Natural killer cell (primary cell): ENCODE measurements around the gene BCAS1. TPM values are rescaled to one million over a fixed set of nuclear protein-coding genes. Genes with fewer than 3 reads are reported as not detected.
"Not testable (repeated sequence)": the region's sequence is repeated elsewhere in the genome, so short reads cannot be mapped to it uniquely, and the experiment has no call there.

Experiments
- ATAC-seq, 3 donors: fragments of 150-1000 bp in 2 of 3; fragments of 200-7000 bp in 1 of 3; cut with Tn5 transposase; 1 replicate in 1 of 3; 2 replicates in 2 of 3; pipeline ENCODE4 v1.10.0; 2021; ENCODE audit warnings: mild to moderate bottlenecking in 2 of 3, moderate library complexity in 2 of 3
- DNase-seq, 2 donors: peaks; one replicate each; pipeline versions ENCODE4 v3.0.0 to v3.0.0-alpha.2; 2013 to 2021; ENCODE audit warnings: mixed read lengths in 1 of 2
- H3K27ac ChIP-seq: one replicate; pipeline ENCODE4 v1.5.1; 2013; ENCODE audit warnings: mild to moderate bottlenecking, low read length
- H3K27me3 ChIP-seq: one replicate; pipeline ENCODE4 v1.6.1; 2013; ENCODE audit warnings: low read length; ENCODE audit not compliant: control insufficient read depth, insufficient read depth
- H3K36me3 ChIP-seq: one replicate; pipeline ENCODE4 v1.6.1; 2013; ENCODE audit warnings: low read length; ENCODE audit not compliant: control insufficient read depth, insufficient read depth
- H3K4me1 ChIP-seq: one replicate; pipeline ENCODE4 v1.6.1; 2013; ENCODE audit warnings: low read length; ENCODE audit not compliant: control insufficient read depth, insufficient read depth
- H3K4me3 ChIP-seq: one replicate; pipeline ENCODE4 v1.5.1; 2013; ENCODE audit warnings: low read length
- H3K9me3 ChIP-seq: one replicate; pipeline ENCODE4 v1.6.1; 2013; ENCODE audit warnings: low read length; ENCODE audit not compliant: control insufficient read depth, insufficient read depth
- H3K27ac Mint-ChIP-seq, 2 donors: one replicate each; pipeline ENCODE4 v1.8.0; 2022; ENCODE audit warnings: mild to moderate bottlenecking in 2 of 2, mixed read lengths in 2 of 2, moderate library complexity in 1 of 2
- H3K27me3 Mint-ChIP-seq, 2 donors: one replicate each; pipeline ENCODE4 v1.8.0; 2022; ENCODE audit warnings: low read depth in 2 of 2, mixed read lengths in 2 of 2
- H3K36me3 Mint-ChIP-seq: one replicate; pipeline ENCODE4 v1.8.0; 2022; ENCODE audit warnings: mixed read lengths
- H3K4me1 Mint-ChIP-seq, 2 donors: one replicate each; pipeline ENCODE4 v1.8.0; 2022; ENCODE audit warnings: mixed read lengths in 2 of 2
- H3K4me3 Mint-ChIP-seq: one replicate; pipeline ENCODE4 v1.8.0; 2022; ENCODE audit warnings: mild to moderate bottlenecking, moderate library complexity, mixed read lengths
- H3K9me3 Mint-ChIP-seq, 2 donors: one replicate each; pipeline ENCODE4 v1.8.0; 2022; ENCODE audit warnings: mixed read lengths in 2 of 2
- CTCF ChIP-seq: fragments of 200-600 bp; IDR thresholded peaks from one replicate; pipeline ENCODE4 v1.8.0; 2022; ENCODE audit warnings: antibody characterized with exemption
- WGBS: methylation state at CpG from one replicate; pipeline ENCODE4 v1.1.7; 2013; ENCODE audit warnings: missing lambda C conversion rate; ENCODE audit not compliant: insufficient coverage; 5-methylcytosine and 5-hydroxymethylcytosine counted together
- intact Hi-C: fragments of 100-400 bp; cut with micrococcal nuclease; formaldehyde crosslinking; loops from one replicate; pipeline ENCODE4 v1.14.2; 2022
- total RNA-seq, 4 donors: library from RNA; stranded (reverse); fragments of 120-200 nt in 1 of 4; gene quantifications; one replicate each; pipeline versions ENCODE4 v1.2.3 to v1.2.4, GENCODE V29; 2013 to 2022

The BCAS1 gene
- total RNA-seq, 3 donors from 2014 or later (not counting 1 experiment from before 2014, with no cell fraction given): 0.31 to 1.2 (median 0.68) TPM

DNA sequence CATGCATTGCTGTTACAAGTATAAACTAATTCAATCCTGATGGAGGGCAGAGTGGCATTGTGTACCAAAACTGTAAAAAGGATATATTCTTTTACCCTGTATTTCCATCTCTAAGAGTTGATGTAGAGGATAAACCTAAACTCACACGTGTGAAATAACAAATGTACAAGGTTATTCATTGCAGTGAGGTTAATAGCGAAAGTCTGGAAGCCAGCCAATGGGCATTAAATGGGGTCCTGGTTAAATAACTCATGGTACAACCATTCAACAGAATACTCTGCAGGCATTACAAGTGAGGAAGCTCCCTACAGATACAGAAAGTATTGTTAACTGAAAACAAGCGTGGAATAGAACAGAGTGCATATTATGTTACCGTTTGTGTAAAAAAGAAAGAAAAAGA, 56.9 kb downstream of the BCAS1 start:
- 100% methylated on average over 1 of the region's 4 CpGs for WGBS
- TF ChIP-seq CTCF: no peak
- intact Hi-C loops: no loop called here
- Histone ChIP-seq H3K9me3 (no peaks in the 10 kb centered on the region), H3K4me1 (no peaks in the 10 kb centered on the region), H3K27me3 (no peaks in the 10 kb centered on the region), H3K27ac (no peak overlapping the region), H3K4me3 (no peak overlapping the region), H3K36me3 (no peaks in the 10 kb centered on the region)
- no peak for ATAC-seq
- Mint-ChIP-seq H3K9me3 (no peaks in the 10 kb centered on the region), H3K4me3 (no peak overlapping the region), H3K36me3 (no peaks in the 10 kb centered on the region), H3K27me3 (peaks cover 7 to 8% of the 10 kb centered on the region in 2 donors), H3K27ac (no peak overlapping the region), H3K4me1 (peaks cover 8 to 9% of the 10 kb centered on the region in 2 donors)
- DNase-seq: no peak

GRCh38 chr20:54011346-54011745, 59.0 kb downstream of the BCAS1 start:
- no peak overlapping the region for H3K4me3 Mint-ChIP-seq
- ATAC-seq: no peak

GRCh38 chr20:54006216-54006615, 64.2 kb downstream of the BCAS1 start:
- H3K4me1 Mint-ChIP-seq, DNase-seq, H3K4me3 ChIP-seq, ATAC-seq, H3K9me3 ChIP-seq, H3K27me3 ChIP-seq, H3K9me3 Mint-ChIP-seq, H3K27ac Mint-ChIP-seq, H3K4me1 ChIP-seq, H3K27ac ChIP-seq, H3K4me3 Mint-ChIP-seq, intact Hi-C loops, H3K36me3 ChIP-seq: not testable (repeated sequence)
- Mint-ChIP-seq H3K27me3 (peaks cover 14 to 19% of the 10 kb centered on the region in 2 donors), H3K36me3 (peaks cover 12% of the 10 kb centered on the region)
- 91% methylated on average over 7 of the region's 7 CpGs for WGBS

More at GRCh38 chr20:54011346-54011745, 59.0 kb downstream of the BCAS1 start:
- H3K4me3 ChIP-seq: no peak overlapping the region
- H3K36me3 Mint-ChIP-seq: no peaks in the 10 kb centered on the region
- no peak for TF ChIP-seq CTCF
- H3K4me1 ChIP-seq: no peaks in the 10 kb centered on the region
- no peak overlapping the region for H3K27ac Mint-ChIP-seq
- H3K9me3 Mint-ChIP-seq: no peaks in the 10 kb centered on the region
- intact Hi-C loops: no loop called here
- no peak overlapping the region for H3K27ac ChIP-seq
- H3K36me3 ChIP-seq: no peaks in the 10 kb centered on the region
- DNase-seq: no peak
- peaks cover 4 to 19% of the 10 kb centered on the region in 2 donors for H3K27me3 Mint-ChIP-seq
- no peaks in the 10 kb centered on the region for H3K27me3 ChIP-seq
- H3K9me3 ChIP-seq: no peaks in the 10 kb centered on the region
- no peaks in the 10 kb centered on the region for H3K4me1 Mint-ChIP-seq
- WGBS: 88% methylated on average over 2 of the region's 4 CpGs

GRCh38 chr20:54005524-54005923, 64.9 kb downstream of the BCAS1 start:
- Mint-ChIP-seq H3K4me3 (no peak overlapping the region), H3K27me3 (peaks cover 14 to 19% of the 10 kb centered on the region in 2 donors), H3K27ac (no peak overlapping the region), H3K4me1 (no peaks in the 10 kb centered on the region), H3K36me3 (peaks cover 19% of the 10 kb centered on the region), H3K9me3 (peaks cover 5 to 15% of the 10 kb centered on the region in 2 donors)
- ATAC-seq (no peak), DNase-seq (no peak)
- Histone ChIP-seq H3K36me3 (no peaks in the 10 kb centered on the region), H3K4me3 (no peak overlapping the region), H3K27ac (no peak overlapping the region), H3K9me3 (peaks cover 5% of the 10 kb centered on the region), H3K4me1 (no peaks in the 10 kb centered on the region), H3K27me3 (peaks cover 2% of the 10 kb centered on the region)
- intact Hi-C loops: no loop called here
- TF ChIP-seq CTCF: no peak
- whole genome bisulfite sequencing: 99% methylated on average over 4 of the region's 4 CpGs
